ENCODE results near the gene LAMTOR1. TPM values are rescaled to one million over a fixed set of nuclear protein-coding genes. Genes with fewer than 3 reads are reported as not detected.

LAMTOR1 gene
- total and polyA plus RNA-seq, 10 of the 15 experiments (the other 5 are each of a cell fraction or from before 2014, with no cell fraction given), result 58.8 to 141 (median 110) TPM

- TF ChIP-seq ETV6 (conservative IDR thresholded peaks at IDR 0.05 in 1 of 2, IDR thresholded peaks at IDR 0.05 in 1 of 2; ENCODE audit: borderline replicate concordance in 1 of 2, low read depth in 1 of 2), result no peak
- TF ChIP-seq CBFB (IDR thresholded peaks at IDR 0.05; ENCODE audit: low read depth), result no peak
- TF ChIP-seq SREBF2 (IDR thresholded peaks at IDR 0.05; ENCODE audit: low read length), result no peak
- TF ChIP-seq SMC3 (IDR thresholded peaks at IDR 0.05; ENCODE audit: borderline replicate concordance, low read length), result no peak
- no peak for TF ChIP-seq HSF1 (IDR thresholded peaks at IDR 0.05; ENCODE audit: low read depth, low read length)
- no peak; the same call in 1 of the 2 replicates for TF ChIP-seq GATAD2B (conservative IDR thresholded peaks at IDR 0.05; ENCODE audit: low read depth)
- no peak for TF ChIP-seq NR2C2 (IDR thresholded peaks at IDR 0.05; ENCODE audit: borderline replicate concordance, control insufficient read depth, insufficient read length, low read depth)
- TF ChIP-seq WRNIP1 (IDR thresholded peaks at IDR 0.05; ENCODE audit: borderline replicate concordance, low read depth, low read length), result no peak
- peak; percentile 71 for TF ChIP-seq ZNF24 (IDR thresholded peaks at IDR 0.05)
- TF ChIP-seq SMARCA5 (IDR thresholded peaks at IDR 0.05), result no peak
- no peak for TF ChIP-seq STAT3 (IDR thresholded peaks at IDR 0.05; ENCODE audit: low read depth, low read length)
- no peak for TF ChIP-seq SMAD1 (IDR thresholded peaks at IDR 0.05; ENCODE audit: low read depth, partially characterized antibody)
- no peak for TF ChIP-seq RBBP5 (conservative IDR thresholded peaks at IDR 0.05)
- peak; percentile 83 for TF ChIP-seq POLR2A (IDR thresholded peaks at IDR 0.05; ENCODE audit: low read depth, low read length)
- TF ChIP-seq KAT2A (conservative IDR thresholded peaks at IDR 0.05; ENCODE audit: control insufficient read depth, low read depth, low read length), result no peak
- no peak for TF ChIP-seq BCL11A (IDR thresholded peaks at IDR 0.05; ENCODE audit: low read depth, low read length)
- no peak for TF ChIP-seq PAX8 (IDR thresholded peaks at IDR 0.05)
- TF ChIP-seq SMAD5 (IDR thresholded peaks at IDR 0.05; ENCODE audit: low read depth), result no peak
- TF ChIP-seq NR2F1 (conservative IDR thresholded peaks at IDR 0.05), result 0 out of 2 replicates have a peak, but pooled peaks have one; percentile 22
- TF ChIP-seq E4F1 (IDR thresholded peaks at IDR 0.05; ENCODE audit: borderline replicate concordance, partially characterized antibody), result peak; percentile 63
- TF ChIP-seq YY1 (IDR thresholded peaks at IDR 0.05; ENCODE audit: low read depth, low read length), result peak; percentile 94
- TF ChIP-seq RAD21 (IDR thresholded peaks at IDR 0.05; ENCODE audit: insufficient read depth, low read depth, low read length), result no peak
- TF ChIP-seq ELK1 (IDR thresholded peaks at IDR 0.05; ENCODE audit: low read depth, low read length), result peak; percentile 73; the same call in 1 of the 2 replicates
- TF ChIP-seq KLF5 (IDR thresholded peaks at IDR 0.05; ENCODE audit: partially characterized antibody), result peak; percentile 56
- TF ChIP-seq BRCA1 (IDR thresholded peaks at IDR 0.05; ENCODE audit: low read depth, low read length), result 0 out of 2 replicates have a peak, but pooled peaks have one; percentile 34
- TF ChIP-seq SREBF1 (IDR thresholded peaks at IDR 0.05; ENCODE audit: low read length), result peak; percentile 68; the same call in 1 of the 2 replicates
- 0 out of 2 replicates have a peak, but pooled peaks have one; percentile 10 for TF ChIP-seq TCF12 (IDR thresholded peaks at IDR 0.05; ENCODE audit: low read depth, low read length)
- no peak for TF ChIP-seq SUZ12 (IDR thresholded peaks at IDR 0.05; ENCODE audit: unreplicated experiment)
Observed at GRCh38 chr11:72080326-72081183, 22.5 kb downstream of the LAMTOR1 start, which contains the start of the genes LRRC51 and NUMA1 (continued).
